GM19467 (cell line): ENCODE results near the gene ADAM8.

ENCODE experiments used
- ATAC-seq: cut with Tn5 transposase; IDR thresholded peaks from one replicate; pipeline ENCODE4 v1.9.1; 2021; ENCODE audit warnings: mild to moderate bottlenecking, moderate library complexity; ENCODE audit not compliant: unreplicated experiment

Gene ADAM8

DNA sequence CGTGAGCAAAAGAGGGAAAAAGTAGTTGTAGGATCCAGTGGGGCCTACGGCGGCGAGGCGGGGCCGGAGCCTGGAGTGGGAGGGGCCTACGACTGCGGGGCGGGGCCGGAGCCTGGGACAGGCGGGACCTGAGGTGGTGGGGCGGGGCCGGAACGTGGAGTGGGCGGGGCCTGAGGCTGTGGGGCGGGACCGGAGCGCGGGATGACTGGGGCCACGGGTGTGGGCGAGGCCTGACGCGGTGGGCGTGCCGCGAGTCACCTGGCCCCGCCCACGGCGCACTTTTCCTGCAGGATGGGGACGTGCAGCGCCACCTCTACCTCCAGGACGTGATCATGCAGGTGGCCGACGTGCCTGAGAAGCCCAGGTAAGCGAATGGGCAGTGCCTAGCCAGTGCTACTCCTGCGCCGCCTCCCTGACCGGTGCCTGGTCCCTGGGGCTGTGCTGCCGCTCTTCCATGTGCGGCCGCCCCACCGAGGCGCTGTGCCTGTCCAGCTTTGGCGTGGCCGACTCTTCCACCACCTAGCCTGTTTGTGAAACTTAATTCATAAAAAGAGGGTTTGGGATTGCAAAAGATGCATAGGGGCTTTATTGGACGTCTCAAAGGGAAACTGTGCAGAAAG, 32.5 kb upstream of the ADAM8 start:
- ATAC-seq: peak; percentile 73

DNA sequence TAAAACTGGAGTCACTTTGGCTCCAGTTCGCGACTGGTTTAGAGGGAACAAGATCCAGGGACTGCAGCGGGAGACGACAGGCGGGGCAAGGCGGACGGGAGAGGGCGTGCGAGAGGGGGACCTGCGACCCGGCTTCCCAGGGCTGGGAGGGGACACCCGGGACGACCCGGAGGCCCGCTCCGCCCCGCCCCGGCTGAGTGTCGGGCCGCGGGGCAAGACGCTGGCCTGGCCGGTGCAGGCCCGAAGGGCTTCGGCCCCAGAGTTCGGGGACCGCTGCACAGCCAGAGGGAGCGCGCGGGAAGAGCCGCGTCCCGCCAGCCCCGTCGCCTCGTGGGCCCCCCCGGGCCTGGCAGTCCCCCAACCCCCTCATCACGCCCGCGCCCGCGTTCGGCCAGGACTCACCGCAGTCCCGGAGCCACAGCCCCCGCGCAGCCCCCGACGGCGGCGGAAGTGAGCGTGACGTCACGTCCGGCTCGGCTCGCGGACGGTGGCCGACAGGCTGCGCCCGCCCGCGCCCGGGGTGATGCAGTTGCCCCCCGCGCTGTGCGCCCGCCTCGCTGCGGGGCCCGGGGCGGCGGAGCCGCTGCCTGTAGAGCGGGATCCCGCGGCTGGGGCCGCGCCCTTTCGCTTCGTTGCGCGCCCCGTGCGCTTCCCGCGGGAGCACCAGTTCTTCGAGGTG, 31.9 kb upstream of the ADAM8 start, which contains the start of the genes TUBGCP2 and ZNF511:
Gene TUBGCP2 (minus strand): TSS at position 452 of the 679 bp plus-strand sequence. CDS start 5,931 bp downstream, outside the sequence.
Gene ZNF511 (plus strand): TSS at position 494 of the 679 bp plus-strand sequence. CDS start 30 bp downstream, at position 524.
- ATAC-seq: peak; percentile 73

GRCh38 chr10:133307776-133308420, 31.2 kb upstream of the ADAM8 start:
- ATAC-seq: no peak

DNA sequence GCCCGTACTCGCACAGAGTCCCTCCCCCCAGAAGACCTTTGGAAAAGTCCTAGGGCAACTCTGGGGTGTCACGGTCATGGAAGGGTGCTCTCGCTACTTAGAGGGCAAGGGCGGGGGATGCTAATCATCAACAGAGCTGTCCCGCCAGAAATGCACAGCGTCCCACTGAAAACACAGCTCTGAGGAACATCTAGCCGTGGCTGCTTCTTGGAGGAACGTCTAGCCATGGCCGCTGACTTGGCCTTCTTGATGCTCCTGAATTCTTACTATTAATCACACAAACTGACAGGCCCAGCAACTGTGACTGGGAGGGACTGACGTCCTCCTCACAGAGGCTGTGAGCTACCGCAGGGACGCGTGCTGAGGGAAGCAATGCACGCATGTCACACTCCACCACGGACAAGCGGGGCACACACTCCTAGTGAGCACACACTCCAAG, 30.3 kb upstream of the ADAM8 start:
- ATAC-seq: no peak

- ATAC-seq: no peak
These were observed 29.4 kb upstream of the ADAM8 start for GRCh38 chr10:133306097-133306476.

DNA sequence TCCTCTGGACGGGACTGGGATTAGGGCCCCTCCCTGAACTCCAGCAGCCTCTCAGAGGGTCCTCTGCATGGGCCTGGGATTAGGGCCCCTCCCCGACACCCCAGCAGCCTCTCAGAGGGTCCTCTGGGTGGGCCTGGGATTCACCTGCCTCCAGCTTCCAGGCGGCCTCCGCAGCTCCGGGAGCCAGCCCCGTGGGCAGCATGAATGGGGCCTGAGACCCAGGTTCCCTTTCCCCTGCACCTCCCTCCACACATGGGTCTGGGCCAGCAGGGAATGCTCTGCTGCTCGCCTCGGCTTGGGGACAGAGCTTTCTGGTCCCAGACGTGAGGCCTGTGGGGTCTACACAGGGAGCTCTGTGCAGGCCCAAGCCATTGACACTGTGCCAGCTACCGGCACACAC, 26.5 kb upstream of the ADAM8 start:
- no peak for ATAC-seq

DNA sequence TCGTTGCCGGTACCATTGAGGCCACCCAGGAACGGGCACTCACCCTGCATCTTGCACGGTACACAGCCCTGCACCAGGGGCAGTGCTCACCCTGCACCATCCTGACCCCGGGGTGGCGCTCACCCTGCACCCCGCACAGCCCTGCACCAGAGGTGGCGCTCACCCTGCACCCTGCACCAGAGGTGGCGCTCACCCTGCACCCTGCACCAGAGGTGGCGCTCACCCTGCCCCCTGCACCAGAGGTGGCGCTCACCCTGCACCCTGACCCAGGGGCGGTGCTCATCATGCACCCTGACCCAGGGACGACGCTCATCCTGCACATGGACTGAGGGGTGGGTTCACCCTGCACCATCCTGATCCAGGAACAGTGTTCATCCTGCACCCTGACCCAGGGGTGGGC, 25.6 kb upstream of the ADAM8 start:
- ATAC-seq: no peak

DNA sequence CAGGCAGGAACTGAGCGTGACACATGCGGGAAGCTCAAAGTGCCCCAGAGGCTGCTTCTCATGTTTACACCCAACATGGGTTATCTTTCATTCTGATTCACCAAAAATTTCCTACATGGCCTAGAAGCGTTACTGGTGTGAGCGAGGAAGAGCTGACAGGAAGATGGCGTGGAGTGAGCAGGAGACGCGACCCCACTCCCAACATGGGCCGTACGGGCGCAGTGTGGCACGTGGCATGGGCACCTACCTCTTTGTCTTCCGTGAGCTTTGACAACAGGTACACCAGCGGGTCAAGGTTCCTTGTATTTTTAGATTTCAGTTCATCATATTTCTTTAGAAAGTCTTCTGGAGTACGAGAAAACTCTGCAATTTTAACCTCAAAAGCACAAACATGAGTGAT, 23.1 kb upstream of the ADAM8 start:
- no peak for ATAC-seq

- no peak for ATAC-seq
These were observed 22.6 kb upstream of the ADAM8 start for GRCh38 chr10:133299224-133299623.

DNA sequence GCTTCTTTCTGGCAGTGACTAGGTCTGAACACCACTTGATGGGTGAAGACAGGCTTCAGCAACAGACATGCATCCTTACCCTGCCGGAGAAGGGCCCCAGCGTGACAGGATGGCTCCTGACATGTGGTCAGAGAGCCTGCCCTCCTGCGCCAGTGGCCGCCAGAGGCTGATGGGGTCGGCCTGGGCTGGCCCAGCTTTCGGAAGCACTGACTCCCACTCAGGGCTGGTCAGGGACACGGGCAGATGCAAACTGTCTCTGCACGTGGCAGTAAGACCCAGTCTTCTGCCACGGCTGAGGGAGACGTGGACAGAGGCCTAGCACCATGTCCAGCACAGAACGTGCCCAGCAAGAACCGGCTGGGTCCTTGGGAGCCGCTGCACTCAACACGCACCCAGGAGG, 21.8 kb upstream of the ADAM8 start:
- no peak for ATAC-seq

DNA sequence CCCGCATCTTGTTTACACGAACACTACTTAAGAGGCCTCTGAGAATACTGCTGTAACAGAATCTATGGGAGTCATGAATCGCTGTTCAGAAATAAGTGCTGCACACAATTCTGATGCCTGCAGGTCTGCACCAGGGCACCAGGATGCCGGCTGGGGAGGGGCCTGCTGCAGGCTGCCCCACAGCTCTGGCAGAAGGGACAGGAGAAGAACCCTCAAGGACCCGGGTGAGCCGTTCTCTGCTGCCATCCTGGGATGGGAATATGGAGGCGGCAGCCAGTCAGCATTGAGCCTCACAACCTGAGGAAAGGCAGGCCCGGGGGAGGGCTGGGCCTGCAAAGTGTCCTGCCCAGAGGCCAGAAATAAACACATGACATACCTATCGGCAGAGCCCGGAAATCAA, 20.8 kb upstream of the ADAM8 start:
- ATAC-seq: no peak

- no peak for ATAC-seq
These were observed 19.0 kb upstream of the ADAM8 start for GRCh38 chr10:133295426-133296320.

GRCh38 chr10:133294189-133294588, 17.5 kb upstream of the ADAM8 start:
- no peak for ATAC-seq

DNA sequence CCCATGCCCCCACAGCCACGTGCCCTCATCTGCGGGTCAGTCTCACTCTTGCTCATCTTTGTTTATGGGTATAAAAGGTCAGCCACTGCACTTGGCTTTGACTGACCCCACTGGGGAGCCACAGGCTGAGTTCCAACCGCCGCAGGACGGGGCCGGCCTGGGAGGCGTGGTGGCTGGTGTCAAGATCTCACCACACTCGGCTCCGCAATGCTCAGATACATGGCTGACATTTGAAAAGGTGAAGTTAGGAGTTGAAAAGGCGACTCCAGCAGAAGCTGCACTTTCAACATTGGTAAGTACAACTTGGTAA, 17.1 kb upstream of the ADAM8 start:
- no peak for ATAC-seq

GRCh38 chr10:133292919-133293809, 16.5 kb upstream of the ADAM8 start:
- no peak for ATAC-seq

DNA sequence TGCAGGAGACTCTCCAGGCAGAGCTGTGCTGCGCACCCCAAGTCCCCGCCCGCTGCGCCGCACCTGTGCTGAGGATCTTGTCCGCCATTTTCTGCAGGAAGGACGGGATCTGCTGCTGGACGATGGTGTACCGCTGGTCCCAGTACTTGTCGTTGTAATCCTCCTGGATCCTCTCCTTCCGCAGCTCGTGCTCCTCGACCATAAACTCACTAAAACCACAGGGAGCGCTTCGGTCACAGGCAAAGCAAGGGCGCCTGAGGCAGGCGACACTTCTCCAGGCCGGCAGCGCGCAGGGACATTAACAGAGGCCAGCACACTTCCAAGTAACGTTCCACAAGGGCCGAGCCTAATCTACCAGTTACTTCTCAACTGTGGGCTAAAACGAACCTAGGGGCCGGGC, 13.1 kb upstream of the ADAM8 start:
- no peak for ATAC-seq

DNA sequence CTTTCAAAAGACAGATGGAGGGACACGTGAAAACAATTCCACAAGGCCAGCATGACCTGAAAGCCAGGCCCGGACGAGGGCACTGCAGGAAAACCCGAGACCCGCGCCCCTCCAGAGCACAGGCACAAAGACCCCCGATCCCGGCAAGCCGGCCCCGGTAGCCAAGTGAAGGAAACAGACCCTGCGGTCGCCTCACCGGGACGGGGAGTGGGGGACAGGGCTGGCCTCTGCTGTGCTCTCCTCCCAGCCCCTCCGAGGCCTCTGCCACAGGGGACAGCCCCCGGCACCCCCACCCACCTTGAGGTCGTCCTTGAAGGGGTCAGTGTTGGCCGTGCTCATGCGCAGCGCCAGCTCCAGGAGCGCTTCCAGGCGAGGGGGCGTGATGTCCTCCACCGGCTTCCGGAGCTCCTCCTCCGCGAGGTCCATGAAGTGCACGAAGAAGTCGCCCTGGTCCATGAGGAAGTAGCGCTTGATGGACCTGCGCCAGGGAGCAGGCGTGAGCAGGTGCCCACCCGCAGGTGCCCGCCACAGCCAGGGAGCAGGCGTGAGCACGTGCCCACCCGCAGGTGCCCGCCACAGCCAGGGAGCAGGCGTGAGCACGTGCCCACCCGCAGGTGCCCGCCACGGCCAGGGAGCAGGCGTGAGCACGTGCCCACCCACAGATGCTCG, 11.3 kb upstream of the ADAM8 start:
- no peak for ATAC-seq

- ATAC-seq: no peak
These were observed 9.7 kb upstream of the ADAM8 start for GRCh38 chr10:133286366-133286765.

DNA sequence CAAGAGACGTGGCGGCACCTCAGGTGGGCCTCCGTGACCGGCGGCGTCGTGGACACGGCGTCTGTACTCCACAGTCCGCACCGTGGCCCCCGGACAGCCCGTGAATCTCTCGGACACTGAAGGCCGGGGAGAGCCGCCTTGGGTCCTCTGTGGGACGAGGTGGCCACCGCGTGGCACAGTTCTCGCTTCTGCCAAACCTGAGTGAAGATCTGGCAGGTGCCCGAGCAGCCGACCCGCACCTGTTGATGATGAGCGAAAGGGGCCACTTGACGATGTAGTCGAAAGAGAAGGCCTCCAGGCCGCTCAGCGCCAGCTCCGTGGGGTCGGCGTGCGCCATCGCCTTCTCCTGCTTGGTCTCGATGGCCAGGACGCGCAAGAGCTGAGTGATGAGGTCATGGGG, 8.5 kb upstream of the ADAM8 start:
- ATAC-seq: no peak

DNA sequence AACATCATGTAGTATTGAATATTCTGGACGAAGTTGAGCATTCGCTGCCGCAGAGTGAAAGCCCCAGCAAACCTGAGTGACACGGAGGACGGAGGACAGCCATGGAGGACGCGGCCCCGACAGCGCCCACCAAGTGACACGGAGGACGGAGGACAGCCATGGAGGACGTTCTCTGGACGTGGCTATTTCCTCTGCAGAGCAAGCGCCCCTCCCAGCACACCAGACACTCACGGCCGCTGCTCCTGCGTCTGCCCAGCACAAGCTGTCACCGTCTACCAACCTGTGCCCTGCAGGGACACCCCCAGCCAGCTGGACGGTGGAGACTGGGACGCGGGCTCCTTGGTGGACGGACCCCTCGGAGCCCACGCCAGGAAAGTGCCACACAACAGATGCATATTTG, 7.3 kb upstream of the ADAM8 start:
- no peak for ATAC-seq
